Upper lobe of right lung (tissue), 1 donor: ENCODE results near the gene CACNG7. TPM values are rescaled to one million over a fixed set of nuclear protein-coding genes. Genes with fewer than 3 reads are reported as not detected.

Experiments
- ATAC-seq: fragments of 200-7000 bp; cut with Tn5 transposase; one replicate; pipeline ENCODE4 v1.9.1; 2020; ENCODE audit warnings: mild to moderate bottlenecking, moderate library complexity
- DNase-seq: peaks from one replicate; pipeline ENCODE4 v3.0.0-alpha.2; 2020
- H3K27ac ChIP-seq: fragments of 200-600 bp; one replicate; pipeline ENCODE4 v1.8.0; 2022
- H3K27me3 ChIP-seq: fragments of 200-600 bp; one replicate; pipeline ENCODE4 v1.8.0; 2022; ENCODE audit warnings: mild to moderate bottlenecking
- H3K36me3 ChIP-seq: fragments of 200-600 bp; one replicate; pipeline ENCODE4 v1.8.0; 2022
- H3K4me1 ChIP-seq: fragments of 200-600 bp; one replicate; pipeline ENCODE4 v1.8.0; 2022
- H3K4me3 ChIP-seq: fragments of 200-600 bp; one replicate; pipeline ENCODE4 v1.8.0; 2022; ENCODE audit warnings: mild to moderate bottlenecking
- H3K9me3 ChIP-seq: fragments of 200-600 bp; one replicate; pipeline ENCODE4 v1.8.0; 2022
- CTCF ChIP-seq: fragments of 200-600 bp; IDR thresholded peaks from one replicate; pipeline ENCODE4 v1.8.0; 2022; ENCODE audit warnings: antibody characterized with exemption
- intact Hi-C: fragments of 100-400 bp; cut with DNase I; formaldehyde crosslinking; loops from one replicate; pipeline ENCODE4 v1.11.0; 2022
- total RNA-seq: library from RNA; stranded (reverse); fragmentation: NEBNext Ultra II Directional; extraction: Animal tissue kit (Norgen Biotek cat#: 25700); gene quantifications from one replicate; pipeline ENCODE4 v1.2.1, GENCODE V29; 2021
- donor health status: DM: no; HTN: yes; CAD: no; lungs with severe emphysema.

CACNG7 gene
- total RNA-seq, 1 donor from 2014 or later, result not detected

- intact Hi-C loops, result no loop called here
Measured at GRCh38 chr19:53969366-53969765, 60.3 kb downstream of the CACNG7 start.

GRCh38 chr19:53971673-53972072 lies 62.6 kb downstream of the CACNG7 start:
- Histone ChIP-seq H3K4me3 (no peak overlapping the region), H3K27me3 (peaks cover 15% of the 10 kb centered on the region), H3K4me1 (no peaks in the 10 kb centered on the region), H3K27ac (no peak overlapping the region), H3K36me3 (no peaks in the 10 kb centered on the region), H3K9me3 (no peaks in the 10 kb centered on the region)
- intact Hi-C loops, result no loop called here
- no peak for DNase-seq
- ATAC-seq, result peak; percentile 83
- no peak for TF ChIP-seq CTCF

More at GRCh38 chr19:53969366-53969765, 60.3 kb downstream of the CACNG7 start:
- no peaks in the 10 kb centered on the region for H3K36me3 ChIP-seq
- no peak for TF ChIP-seq CTCF
- H3K27ac ChIP-seq, result no peak overlapping the region
- no peaks in the 10 kb centered on the region for H3K9me3 ChIP-seq
- H3K4me3 ChIP-seq, result no peak overlapping the region
- H3K4me1 ChIP-seq, result no peaks in the 10 kb centered on the region
- H3K27me3 ChIP-seq, result peaks cover 27% of the 10 kb centered on the region
- DNase-seq (no peak), ATAC-seq (no peak)

- Histone ChIP-seq H3K4me1 (peaks cover 13% of the 10 kb centered on the region), H3K4me3 (peak overlapping the region; percentile 26), H3K36me3 (no peaks in the 10 kb centered on the region), H3K27ac (no peak overlapping the region), H3K27me3 (peaks cover 52% of the 10 kb centered on the region), H3K9me3 (no peaks in the 10 kb centered on the region)
- DNase-seq (no peak), ATAC-seq (peak; percentile 88)
- no peak for TF ChIP-seq CTCF
- intact Hi-C loops, result no loop called here
Measured at GRCh38 chr19:53977429-53977990, 68.4 kb downstream of the CACNG7 start.

- intact Hi-C loops, result no loop called here
- peaks cover 53% of the 10 kb centered on the region for H3K27me3 ChIP-seq
- no peak overlapping the region for H3K27ac ChIP-seq
- DNase-seq (no peak), ATAC-seq (peak; percentile 37)
- H3K9me3 ChIP-seq, result no peaks in the 10 kb centered on the region
- no peak for TF ChIP-seq CTCF
- peak overlapping the region; percentile 26 for H3K4me3 ChIP-seq
- H3K4me1 ChIP-seq, result peaks cover 13% of the 10 kb centered on the region
- H3K36me3 ChIP-seq, result no peaks in the 10 kb centered on the region
Measured at GRCh38 chr19:53977991-53978731, 69.1 kb downstream of the CACNG7 start.

- TF ChIP-seq CTCF, result no peak
Measured at GRCh38 chr19:53978975-53979801, 70.1 kb downstream of the CACNG7 start.

More at GRCh38 chr19:53978975-53979801, 70.1 kb downstream of the CACNG7 start:
- Histone ChIP-seq H3K36me3 (no peaks in the 10 kb centered on the region), H3K27me3 (peaks cover 59% of the 10 kb centered on the region), H3K27ac (no peak overlapping the region), H3K4me1 (peaks cover 13% of the 10 kb centered on the region), H3K4me3 (peak overlapping the region; percentile 38), H3K9me3 (no peaks in the 10 kb centered on the region)
- ATAC-seq (no peak), DNase-seq (no peak)
- intact Hi-C loops, result no loop called here
